ENCODE measurements around the gene TM7SF2. TPM values are rescaled to one million over a fixed set of nuclear protein-coding genes. Genes with fewer than 3 reads are reported as not detected.

The TM7SF2 gene
- total RNA-seq, 6 donors from 2014 or later, result 36.8 to 82.7 (median 45.5) TPM

DNA sequence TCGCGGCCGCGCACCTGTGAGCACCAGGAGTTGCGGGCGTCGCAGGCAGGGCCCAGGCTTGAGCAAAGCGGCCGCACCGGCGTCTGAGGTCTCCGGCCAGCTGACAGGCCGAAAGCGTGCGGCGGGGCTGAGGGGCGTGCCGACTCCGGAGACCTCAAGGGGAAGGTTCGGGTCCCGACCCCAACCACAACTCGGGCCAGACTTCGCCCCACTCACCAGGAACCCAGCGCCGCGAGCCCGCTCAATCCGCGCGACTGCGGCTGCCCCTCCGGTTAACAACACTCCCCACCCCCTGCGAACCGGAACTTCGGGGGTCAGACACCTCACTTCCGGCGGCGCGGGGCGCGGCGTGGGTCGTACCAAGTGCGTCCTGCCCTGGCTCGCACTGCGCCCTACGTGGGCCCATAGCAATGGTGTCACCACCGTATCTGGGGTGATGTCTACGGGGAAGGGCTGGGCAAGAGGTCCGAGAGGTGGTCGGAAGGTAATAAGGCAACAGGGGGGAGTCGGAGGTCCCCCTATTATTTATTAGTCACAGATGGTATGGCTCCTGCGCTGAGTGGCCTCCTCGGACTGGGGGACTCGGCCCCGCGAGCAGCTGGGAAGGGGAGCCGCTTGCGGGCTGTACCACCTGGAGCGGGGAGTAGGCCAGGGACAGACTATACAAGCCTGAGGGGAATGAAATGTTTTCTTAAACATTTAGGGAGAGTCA is 22.7 kb downstream of the TM7SF2 start, which contains the start of gene SYVN1:
TSS of gene SYVN1 (minus strand) at position 280 of the 712 bp plus-strand sequence. CDS start 918 bp downstream, outside the sequence.
- TF ChIP-seq CTCF (IDR thresholded peaks at IDR 0.05) (peak in 2 of 6 experiments; percentile 14 to 24), POLR2AphosphoS5 (IDR thresholded peaks at IDR 0.05) (peak; percentile 99), POLR2A (IDR thresholded peaks at IDR 0.05) (peak; percentile 77 to 97 (median 94)), EP300 (IDR thresholded peaks at IDR 0.05) (peak in 1 of 4 donors; percentile 75)
- ATAC-seq (ENCODE audit: low FRiP score in 2 of 2) (peak; percentile 94 to 96), DNase-seq (peak; percentile 90 to 99)
- no peaks in the 10 kb centered on the region for H3K9me3 ChIP-seq
- peak within 1 kb of the TSS; percentile 67 to 98 (median 88) for H3K4me3 ChIP-seq
- H3K27me3 ChIP-seq, result no peaks in the 10 kb centered on the region
- peak within 1 kb of the TSS; percentile 97 to 99 (median 98) for H3K27ac ChIP-seq
- peaks cover 24 to 33% (median 27%) of the 10 kb centered on the region in 4 donors for H3K4me1 ChIP-seq
- 0% methylated on average over 16 to 26 of the region's 60 CpGs for WGBS, 2 donors
- H3K36me3 ChIP-seq, result peaks cover 20 to 35% (median 33%) of the 10 kb centered on the region in 4 donors

GRCh38 chr11:65134952-65135632 is 23.4 kb downstream of the TM7SF2 start:
- H3K27me3 ChIP-seq, result no peaks in the 10 kb centered on the region
- H3K27ac ChIP-seq, result peak overlapping the region; percentile 97 to 99 (median 98)
- H3K4me3 ChIP-seq, result peak overlapping the region; percentile 67 to 98 (median 88)
- peak; percentile 93 for ATAC-seq (ENCODE audit: low FRiP score in 2 of 2)
- TF ChIP-seq POLR2A (IDR thresholded peaks at IDR 0.05), result peak in 1 of 4 donors; percentile 40
- peak in 1 of 6 experiments; percentile 12 for TF ChIP-seq CTCF (IDR thresholded peaks at IDR 0.05)
- peak; percentile 61 to 66 for TF ChIP-seq POLR2AphosphoS5 (IDR thresholded peaks at IDR 0.05)
- TF ChIP-seq EP300 (IDR thresholded peaks at IDR 0.05), result no peak
- 2 to 3% methylated on average over 20 to 24 of the region's 24 CpGs for WGBS, 2 donors
- peaks cover 13 to 28% (median 26%) of the 10 kb centered on the region in 4 donors for H3K36me3 ChIP-seq
- peak; percentile 90 to 96 for DNase-seq
- H3K4me1 ChIP-seq, result peaks cover 24 to 33% (median 27%) of the 10 kb centered on the region in 4 donors
- H3K9me3 ChIP-seq, result no peaks in the 10 kb centered on the region

DNA sequence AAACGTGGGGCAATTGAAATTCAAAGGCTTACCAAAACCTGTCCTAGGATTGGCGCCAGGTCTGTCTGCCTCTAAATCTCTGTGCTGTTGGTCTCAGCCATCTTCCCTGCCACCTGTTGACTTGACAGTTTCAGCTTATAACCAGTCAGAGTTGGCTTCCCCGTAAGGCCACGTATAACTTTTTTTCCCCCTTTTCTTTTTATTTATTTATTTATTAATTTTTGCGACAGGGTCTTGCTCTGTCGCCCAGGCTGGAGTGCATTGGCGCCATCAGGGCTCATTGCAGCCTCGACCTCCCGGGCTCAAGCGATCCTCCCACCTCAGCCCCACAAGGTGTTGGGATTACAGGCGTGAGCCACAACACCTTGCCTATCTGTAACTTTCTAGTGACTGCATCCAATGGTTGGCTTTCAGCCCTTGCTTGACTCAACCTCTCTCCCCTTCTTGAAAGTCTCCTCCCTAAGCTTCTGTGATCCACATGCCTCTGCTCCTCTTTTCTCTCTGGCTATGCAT is 24.0 kb downstream of the TM7SF2 start:
- Histone ChIP-seq H3K27ac (peak overlapping the region; percentile 97 to 99 (median 98)), H3K4me3 (peak overlapping the region in 3 of 4 donors; percentile 67 to 98 (median 86)), H3K9me3 (no peaks in the 10 kb centered on the region), H3K27me3 (no peaks in the 10 kb centered on the region), H3K36me3 (peaks cover 7 to 22% (median 20%) of the 10 kb centered on the region in 4 donors), H3K4me1 (peaks cover 24 to 33% (median 27%) of the 10 kb centered on the region in 4 donors)
- no peak for TF ChIP-seq EP300 (IDR thresholded peaks at IDR 0.05)
- TF ChIP-seq CTCF (IDR thresholded peaks at IDR 0.05), result no peak
- no peak for TF ChIP-seq POLR2A (IDR thresholded peaks at IDR 0.05)
- TF ChIP-seq POLR2AphosphoS5 (IDR thresholded peaks at IDR 0.05), result no peak
- DNase-seq (no peak), ATAC-seq (ENCODE audit: low FRiP score in 2 of 2) (no peak)
- 56 to 57% methylated on average over 11 of the region's 11 CpGs for WGBS, 2 donors

- peaks cover 24 to 33% (median 27%) of the 10 kb centered on the region in 4 donors for H3K4me1 ChIP-seq
- no peaks in the 10 kb centered on the region for H3K27me3 ChIP-seq
- DNase-seq (no peak), ATAC-seq (ENCODE audit: low FRiP score in 2 of 2) (no peak)
- H3K36me3 ChIP-seq, result peaks cover 0 to 13% (median 11%) of the 10 kb centered on the region in 4 donors
- WGBS, 2 donors, result 92 to 95% methylated on average over 15 of the region's 15 CpGs
- H3K9me3 ChIP-seq, result no peaks in the 10 kb centered on the region
- TF ChIP-seq CTCF (IDR thresholded peaks at IDR 0.05) (no peak), EP300 (IDR thresholded peaks at IDR 0.05) (no peak), POLR2AphosphoS5 (IDR thresholded peaks at IDR 0.05) (no peak), POLR2A (IDR thresholded peaks at IDR 0.05) (no peak)
- no peak overlapping the region for H3K4me3 ChIP-seq
- H3K27ac ChIP-seq, result peak overlapping the region in 1 of 4 donors; percentile 97
These were observed 24.9 kb downstream of the TM7SF2 start for GRCh38 chr11:65136515-65137096.

All from upper lobe of left lung (tissue), 6 donors.